SU-DHL-6 (cell line): Measurements from ENCODE around the gene MKX.

Experiments used
- H2AFZ ChIP-seq: fragments of 200-600 bp; sonication (generic); 2 replicates; pipeline ENCODE4 v1.6.1; 2014; ENCODE audit warnings: low read depth, mild to moderate bottlenecking, moderate library complexity, mixed read lengths, antibody characterized with exemption, low read length; ENCODE audit not compliant: severe bottlenecking
- H3F3A ChIP-seq: fragments of 200-600 bp; shearing (Covaris generic); 2 replicates; pipeline ENCODE4 v1.6.0; 2016; ENCODE audit warnings: antibody characterized with exemption, mild to moderate bottlenecking; ENCODE audit not compliant: insufficient read depth
- H3K27ac ChIP-seq: fragments of 200-600 bp; sonication (generic); 2 replicates; pipeline ENCODE4 v1.5.1; 2016; ENCODE audit warnings: low read depth, mild to moderate bottlenecking, low read length, moderate library complexity, mixed read lengths
- H3K27me3 ChIP-seq: fragments of 200-600 bp; sonication (generic), shearing (Covaris generic); 2 replicates; pipeline ENCODE4 v1.6.0; 2014; ENCODE audit warnings: mild to moderate bottlenecking, low read length
- H3K36me3 ChIP-seq: fragments of 200-600 bp; sonication (generic); 2 replicates; pipeline ENCODE4 v1.6.1; 2014; ENCODE audit warnings: mild to moderate bottlenecking, low read length, mixed read lengths
- H3K4me2 ChIP-seq: fragments of 300-600, 200-600 bp; shearing (Covaris generic), sonication (generic); 2 replicates; pipeline ENCODE4 v1.6.0; 2014; ENCODE audit warnings: low read length, low read depth, mild to moderate bottlenecking; ENCODE audit not compliant: poor library complexity, severe bottlenecking
- H3K4me3 ChIP-seq: fragments of 200-600 bp; sonication (generic); 2 replicates; pipeline ENCODE4 v1.5.1; 2014; ENCODE audit warnings: antibody characterized with exemption, low read length, mild to moderate bottlenecking, mixed read lengths; ENCODE audit not compliant: insufficient read depth, poor library complexity, severe bottlenecking
- H3K79me2 ChIP-seq: fragments of 200-600 bp; sonication (generic); 2 replicates; pipeline ENCODE4 v1.6.1; 2014; ENCODE audit warnings: mild to moderate bottlenecking, low read length, moderate library complexity; ENCODE audit not compliant: insufficient read depth
- H3K9ac ChIP-seq: fragments of 200-600 bp; sonication (generic); 2 replicates; pipeline ENCODE4 v1.7.0; 2014; ENCODE audit warnings: mild to moderate bottlenecking, low read length
- H3K9me2 ChIP-seq: fragments of 200-600 bp; sonication (generic); replicated peaks from 2 replicates; pipeline ENCODE4 v1.6.1; 2014; ENCODE audit warnings: low read length; ENCODE audit not compliant: insufficient read depth
- H3K9me3 ChIP-seq: fragments of 200-600 bp; sonication (generic); 2 replicates; pipeline ENCODE4 v1.6.1; 2014; ENCODE audit warnings: low read length, mixed read lengths; ENCODE audit not compliant: insufficient read depth
- H4K20me1 ChIP-seq: fragments of 200-600 bp; sonication (generic); 2 replicates; pipeline ENCODE4 v1.6.1; 2014; ENCODE audit warnings: low read depth, mild to moderate bottlenecking, antibody characterized with exemption, low read length, moderate library complexity, mixed read lengths
- CTCF ChIP-seq: fragments of 200-600 bp; sonication (generic); IDR thresholded peaks from one replicate; pipeline ENCODE4 v1.5.1; 2017; ENCODE audit warnings: antibody characterized with exemption, mild to moderate bottlenecking, low read length, moderate library complexity; ENCODE audit not compliant: insufficient read depth, poor library complexity, severe bottlenecking
- EZH2phosphoT487 ChIP-seq: fragments of 200-600 bp; sonication (generic), shearing (Covaris generic); conservative IDR thresholded peaks from 2 replicates; pipeline ENCODE4 v1.6.1; 2018; ENCODE audit warnings: mild to moderate bottlenecking, antibody characterized with exemption, low read length, moderate library complexity, mixed read lengths

MKX gene

DNA sequence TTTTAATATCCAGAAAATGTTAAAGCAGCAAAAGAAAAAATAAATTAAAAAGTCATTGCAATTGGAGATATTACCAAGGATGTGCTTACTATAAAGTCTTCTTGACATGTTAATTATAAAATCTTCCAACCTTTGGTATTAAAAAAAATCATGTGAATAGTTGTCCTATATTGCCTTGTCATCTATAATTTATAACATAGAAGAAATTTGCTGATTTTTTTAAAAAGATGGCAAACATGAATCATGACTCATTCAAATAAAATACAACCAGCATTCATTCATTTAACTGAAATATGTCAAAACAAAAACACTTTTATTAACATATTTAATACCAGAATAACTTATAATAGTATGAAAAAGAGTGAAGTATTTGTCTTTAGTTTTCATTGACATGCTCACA, 72.6 kb downstream of the MKX start:
- Histone ChIP-seq H3K4me3 (no peak overlapping the region), H3K79me2 (no peaks in the 10 kb centered on the region), H3K9ac (no peak overlapping the region), H3F3A (no peaks in the 10 kb centered on the region), H3K27me3 (no peaks in the 10 kb centered on the region), H3K4me2 (no peak overlapping the region), H3K27ac (no peak overlapping the region), H3K9me3 (no peaks in the 10 kb centered on the region), H3K9me2 (no peaks in the 10 kb centered on the region), H3K36me3 (no peaks in the 10 kb centered on the region), H2AFZ (no peak overlapping the region), H4K20me1 (no peaks in the 10 kb centered on the region)
- TF ChIP-seq CTCF (no peak), EZH2phosphoT487 (no peak)

DNA sequence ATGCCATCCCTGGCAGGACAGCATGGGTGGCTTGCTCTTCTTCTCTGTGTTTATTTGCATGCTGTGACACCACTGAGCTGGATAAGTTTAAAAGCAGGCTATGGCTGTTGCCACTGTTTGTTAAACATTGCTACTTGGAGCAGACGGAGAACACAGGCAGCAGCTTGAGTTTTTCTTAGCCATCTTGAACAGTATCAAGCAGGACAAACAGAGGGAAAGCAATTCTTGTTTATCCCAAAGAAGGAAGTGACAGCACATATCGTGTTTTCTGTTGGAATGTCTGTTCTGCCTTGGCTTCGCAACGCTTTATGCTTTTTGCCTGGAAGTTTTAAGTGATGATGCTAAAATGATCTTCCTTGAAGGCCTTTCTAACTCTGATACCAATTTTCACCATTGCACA, 73.8 kb downstream of the MKX start:
- Histone ChIP-seq H3F3A (no peaks in the 10 kb centered on the region), H3K36me3 (no peaks in the 10 kb centered on the region), H3K4me2 (no peak overlapping the region), H3K9ac (no peak overlapping the region), H3K27me3 (no peaks in the 10 kb centered on the region), H3K27ac (no peak overlapping the region), H3K9me2 (no peaks in the 10 kb centered on the region), H2AFZ (no peak overlapping the region), H3K79me2 (no peaks in the 10 kb centered on the region), H3K4me3 (no peak overlapping the region), H4K20me1 (no peaks in the 10 kb centered on the region), H3K9me3 (no peaks in the 10 kb centered on the region)
- TF ChIP-seq EZH2phosphoT487 (no peak), CTCF (no peak)

GRCh38 chr10:27664461-27664860, 81.2 kb downstream of the MKX start:
- Histone ChIP-seq H3K4me2 (no peak overlapping the region), H3K9me3 (no peaks in the 10 kb centered on the region), H2AFZ (no peak overlapping the region), H3F3A (no peaks in the 10 kb centered on the region), H3K9ac (no peak overlapping the region), H3K27ac (no peak overlapping the region), H3K4me3 (no peak overlapping the region), H3K79me2 (no peaks in the 10 kb centered on the region), H3K27me3 (no peaks in the 10 kb centered on the region), H4K20me1 (no peaks in the 10 kb centered on the region), H3K36me3 (no peaks in the 10 kb centered on the region), H3K9me2 (no peaks in the 10 kb centered on the region)
- TF ChIP-seq CTCF = no peak
- TF ChIP-seq EZH2phosphoT487 = no peak

DNA sequence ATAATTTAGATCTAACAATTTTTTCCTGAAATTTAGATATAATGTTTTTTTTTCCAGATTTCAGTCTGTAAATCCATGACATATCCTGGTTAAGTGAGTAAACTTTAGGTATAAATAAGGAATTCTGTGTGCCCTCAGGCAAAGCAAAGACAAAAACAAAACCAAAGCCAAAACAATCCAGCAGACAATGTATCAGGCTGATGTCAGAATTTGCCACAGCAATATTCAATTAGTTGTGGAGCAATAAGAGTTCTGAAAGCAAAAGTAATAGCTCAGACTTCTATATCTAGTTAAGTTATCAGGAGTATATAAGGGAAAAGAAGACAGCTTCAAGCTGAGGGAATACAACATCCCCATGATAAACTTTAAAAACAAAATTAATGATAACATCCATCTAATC, 82.0 kb downstream of the MKX start:
- Histone ChIP-seq H3K9me3 (no peaks in the 10 kb centered on the region), H3K9me2 (no peaks in the 10 kb centered on the region), H4K20me1 (no peaks in the 10 kb centered on the region), H3F3A (no peaks in the 10 kb centered on the region), H3K79me2 (no peaks in the 10 kb centered on the region), H3K9ac (no peak overlapping the region), H3K27ac (no peak overlapping the region), H3K27me3 (no peaks in the 10 kb centered on the region), H3K36me3 (no peaks in the 10 kb centered on the region), H3K4me2 (no peak overlapping the region), H2AFZ (no peak overlapping the region), H3K4me3 (no peak overlapping the region)
- no peak for TF ChIP-seq EZH2phosphoT487
- no peak for TF ChIP-seq CTCF
